Putamen (tissue), 1 donor: ENCODE measurements around the gene MUC13.
A peak's percentile ranks its signal among the peaks of the same experiment; 100 is the strongest.
"Not testable (repeated sequence)": the region's sequence is repeated elsewhere in the genome, so short reads cannot be mapped to it uniquely, and the experiment has no call there.

Source experiments
- DNase-seq: peaks from one replicate; pipeline ENCODE4 v3.0.0-alpha.2; 2016; ENCODE audit warnings: low spot score

MUC13 gene

GRCh38 chr3:124934577-124934976 lies at the start of gene MUC13:
MUC13 (minus strand) TSS chr3:124934751; CDS start chr3:124934712, 39 bp downstream.
- no peak for DNase-seq

GRCh38 chr3:124982855-124983254 lies 48.3 kb upstream of the MUC13 start:
- DNase-seq, result no peak

GRCh38 chr3:124981472-124981871 lies 46.9 kb upstream of the MUC13 start:
- no peak for DNase-seq

- DNase-seq, result no peak
Observed at GRCh38 chr3:124978627-124979026, 44.1 kb upstream of the MUC13 start.

GRCh38 chr3:124976383-124976782 lies 41.8 kb upstream of the MUC13 start:
- no peak for DNase-seq

- no peak for DNase-seq
Observed at GRCh38 chr3:124974691-124975090, 40.1 kb upstream of the MUC13 start.

- DNase-seq, result no peak
Observed at GRCh38 chr3:124973290-124973689, 38.7 kb upstream of the MUC13 start.

GRCh38 chr3:124972457-124972856 lies 37.9 kb upstream of the MUC13 start:
- no peak for DNase-seq

GRCh38 chr3:124969963-124970722 lies 35.6 kb upstream of the MUC13 start:
- DNase-seq, result no peak

- DNase-seq, result no peak
Observed at GRCh38 chr3:124969190-124969589, 34.6 kb upstream of the MUC13 start.

- no peak for DNase-seq
Observed at GRCh38 chr3:124967964-124968363, 33.4 kb upstream of the MUC13 start.

- DNase-seq, result peak; percentile 10
Observed at GRCh38 chr3:124966521-124967445, 32.2 kb upstream of the MUC13 start.

- DNase-seq, result no peak
Observed at GRCh38 chr3:124965413-124965812, 30.9 kb upstream of the MUC13 start.

GRCh38 chr3:124964387-124964786 lies 29.8 kb upstream of the MUC13 start:
- DNase-seq, result no peak

- DNase-seq, result no peak
Observed at GRCh38 chr3:124963755-124964154, 29.2 kb upstream of the MUC13 start.

- DNase-seq, result no peak
Observed at GRCh38 chr3:124962403-124962940, 27.9 kb upstream of the MUC13 start.

- DNase-seq, result no peak
Observed at GRCh38 chr3:124960698-124961097, 26.1 kb upstream of the MUC13 start.

- DNase-seq, result no peak
Observed at GRCh38 chr3:124960105-124960504, 25.6 kb upstream of the MUC13 start.

- DNase-seq, result not testable (repeated sequence)
Observed at GRCh38 chr3:124957951-124958350, 23.4 kb upstream of the MUC13 start.

GRCh38 chr3:124952282-124952855 lies 17.8 kb upstream of the MUC13 start:
- no peak for DNase-seq

- no peak for DNase-seq
Observed at GRCh38 chr3:124951511-124952281, 17.1 kb upstream of the MUC13 start.

GRCh38 chr3:124950026-124950425 lies 15.5 kb upstream of the MUC13 start:
- DNase-seq, result no peak
